Measurements from ENCODE around the gene PDXP.
"Not testable (repeated sequence)": the region's sequence is repeated elsewhere in the genome, so short reads cannot be mapped to it uniquely, and the experiment has no call there.

The PDXP gene, protein sequence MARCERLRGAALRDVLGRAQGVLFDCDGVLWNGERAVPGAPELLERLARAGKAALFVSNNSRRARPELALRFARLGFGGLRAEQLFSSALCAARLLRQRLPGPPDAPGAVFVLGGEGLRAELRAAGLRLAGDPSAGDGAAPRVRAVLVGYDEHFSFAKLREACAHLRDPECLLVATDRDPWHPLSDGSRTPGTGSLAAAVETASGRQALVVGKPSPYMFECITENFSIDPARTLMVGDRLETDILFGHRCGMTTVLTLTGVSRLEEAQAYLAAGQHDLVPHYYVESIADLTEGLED

GRCh38 chr22:37658133-37659065 is at the start of gene PDXP:
TSS of gene PDXP (plus strand) at chr22:37658723. CDS start at chr22:37658783, 60 bp downstream.
- DNase-seq (ENCODE audit: low read depth in 2 of 3, low spot score in 2 of 3): peak; percentile 96 to 97 (median 96)

GRCh38 chr22:37609240-37610152 is 49.0 kb upstream of the PDXP start:
- no peak for DNase-seq (ENCODE audit: low read depth in 2 of 3, low spot score in 2 of 3)

- DNase-seq (ENCODE audit: low read depth in 2 of 3, low spot score in 2 of 3): not testable (repeated sequence)
Observed at GRCh38 chr22:37610153-37610475, 48.4 kb upstream of the PDXP start.

DNA sequence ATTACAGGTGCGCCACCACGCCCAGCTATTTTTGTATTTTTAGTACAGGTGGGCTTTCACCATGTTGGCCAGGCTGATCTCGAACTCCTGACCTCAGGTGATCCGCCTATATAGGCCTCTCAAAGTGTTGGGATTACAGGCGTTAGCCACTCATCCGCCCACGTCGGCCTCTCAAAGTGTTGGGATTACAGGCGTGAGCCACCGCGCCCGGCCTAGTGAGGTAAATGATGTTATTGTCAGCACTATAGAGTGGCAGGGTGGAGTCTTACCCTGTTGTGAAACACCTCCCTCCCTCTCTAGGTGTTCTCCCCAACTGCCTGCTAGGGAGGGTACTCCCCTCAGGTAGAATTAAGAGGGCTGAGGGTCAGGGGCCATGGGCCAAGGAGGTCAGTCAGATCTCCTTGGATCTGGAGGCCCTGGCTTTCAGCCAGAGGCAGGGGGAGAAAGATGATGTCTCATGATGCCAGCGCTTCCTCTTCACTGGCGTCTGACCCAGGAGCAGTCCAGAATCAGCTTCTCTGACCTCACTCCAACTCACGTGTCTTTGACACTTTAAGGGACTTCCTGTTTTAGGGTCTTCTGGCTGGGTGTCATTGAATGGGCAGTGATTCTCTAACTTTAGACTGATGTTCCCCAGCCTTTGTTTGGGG is 47.9 kb upstream of the PDXP start:
- DNase-seq (ENCODE audit: low read depth in 2 of 3, low spot score in 2 of 3): no peak

DNA sequence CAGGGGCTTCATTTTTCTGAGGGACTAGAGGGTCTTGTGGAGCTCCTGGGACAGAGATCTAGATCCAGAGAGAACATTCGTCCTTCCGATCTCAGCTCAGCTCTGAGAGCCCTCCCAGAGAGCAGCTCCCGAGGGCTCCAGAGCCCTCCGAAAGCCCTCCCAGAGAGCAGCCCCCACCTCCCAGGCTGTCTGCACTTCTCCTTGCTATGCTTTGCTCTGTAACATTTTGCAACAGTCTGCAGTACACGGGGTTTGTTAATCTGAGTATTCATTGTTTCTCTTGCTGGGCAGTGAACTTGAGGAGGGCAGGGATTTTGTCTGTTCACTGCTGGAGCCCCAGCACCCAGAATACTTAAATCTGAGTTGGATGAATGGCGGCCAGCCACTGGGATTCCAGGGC is 47.3 kb upstream of the PDXP start:
- no peak for DNase-seq (ENCODE audit: low read depth in 2 of 3, low spot score in 2 of 3)

DNA sequence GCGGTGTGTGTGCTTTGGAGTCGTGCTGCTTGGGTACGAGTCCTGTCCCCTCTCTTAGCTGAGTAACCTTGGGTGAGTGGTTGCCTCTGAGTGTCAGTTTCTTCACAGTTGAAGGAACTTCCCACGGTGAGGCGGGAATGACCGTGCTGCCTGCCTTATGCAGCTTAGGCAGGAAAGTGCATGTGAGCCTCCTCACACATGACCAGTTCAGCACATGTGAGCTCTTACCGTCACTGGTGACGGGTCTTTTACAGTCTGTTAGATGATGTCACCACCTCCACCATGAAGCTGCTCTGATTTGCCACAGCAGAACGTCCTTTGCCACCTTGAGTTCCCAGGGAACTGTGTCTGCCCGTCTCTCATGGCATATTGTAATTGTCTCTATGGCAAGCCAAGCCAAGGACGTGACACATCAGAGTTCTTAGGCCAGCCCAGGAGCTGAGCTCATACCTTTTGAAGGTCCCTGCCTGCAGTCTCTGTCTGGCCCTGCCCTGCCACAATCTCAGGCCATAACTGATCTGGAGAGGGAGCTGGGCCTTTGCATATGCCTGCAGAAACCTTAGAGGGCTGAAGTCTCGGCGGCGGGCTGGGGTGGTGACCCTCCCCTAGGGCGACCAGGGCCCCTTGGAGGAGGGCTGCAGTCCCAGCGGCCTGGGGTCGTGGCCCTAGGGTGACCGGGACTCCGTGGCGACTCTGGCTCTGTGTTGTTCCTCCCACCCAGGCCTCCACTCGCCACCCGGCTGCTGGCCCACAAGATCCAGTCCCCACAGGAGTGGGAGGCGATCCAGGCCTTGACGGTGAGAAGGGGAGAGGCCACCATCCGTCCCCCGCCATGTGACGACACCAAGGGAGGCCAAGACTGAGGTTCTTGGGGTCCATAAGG is 42.1 kb upstream of the PDXP start:
- DNase-seq (ENCODE audit: low read depth in 2 of 3, low spot score in 2 of 3): no peak

- no peak for DNase-seq (ENCODE audit: low read depth in 2 of 3, low spot score in 2 of 3)
Observed at GRCh38 chr22:37617431-37617830, 41.1 kb upstream of the PDXP start.

GRCh38 chr22:37618072-37618656 is 40.4 kb upstream of the PDXP start:
- no peak for DNase-seq (ENCODE audit: low read depth in 2 of 3, low spot score in 2 of 3)

- no peak for DNase-seq (ENCODE audit: low read depth in 2 of 3, low spot score in 2 of 3)
Observed at GRCh38 chr22:37618674-37619073, 39.8 kb upstream of the PDXP start.

DNA sequence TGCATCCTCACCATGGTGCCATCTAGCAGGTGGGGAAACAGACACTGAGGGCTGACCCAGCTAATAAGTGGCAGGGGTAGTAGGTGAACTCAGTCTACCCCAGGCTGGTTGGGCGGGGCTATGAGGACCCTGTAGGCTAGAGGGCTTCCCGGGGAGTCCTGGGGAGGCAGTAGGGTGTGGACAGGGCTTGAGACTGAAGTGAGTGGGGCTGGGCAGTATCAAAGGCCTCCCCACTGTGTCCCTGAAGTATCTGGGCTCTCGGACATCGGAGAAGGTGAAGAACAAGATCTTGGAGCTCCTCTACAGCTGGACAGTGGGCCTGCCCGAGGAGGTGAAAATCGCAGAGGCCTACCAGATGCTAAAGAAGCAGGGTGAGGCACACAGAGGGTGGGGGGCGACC is 38.5 kb upstream of the PDXP start:
- no peak for DNase-seq (ENCODE audit: low read depth in 2 of 3, low spot score in 2 of 3)

DNA sequence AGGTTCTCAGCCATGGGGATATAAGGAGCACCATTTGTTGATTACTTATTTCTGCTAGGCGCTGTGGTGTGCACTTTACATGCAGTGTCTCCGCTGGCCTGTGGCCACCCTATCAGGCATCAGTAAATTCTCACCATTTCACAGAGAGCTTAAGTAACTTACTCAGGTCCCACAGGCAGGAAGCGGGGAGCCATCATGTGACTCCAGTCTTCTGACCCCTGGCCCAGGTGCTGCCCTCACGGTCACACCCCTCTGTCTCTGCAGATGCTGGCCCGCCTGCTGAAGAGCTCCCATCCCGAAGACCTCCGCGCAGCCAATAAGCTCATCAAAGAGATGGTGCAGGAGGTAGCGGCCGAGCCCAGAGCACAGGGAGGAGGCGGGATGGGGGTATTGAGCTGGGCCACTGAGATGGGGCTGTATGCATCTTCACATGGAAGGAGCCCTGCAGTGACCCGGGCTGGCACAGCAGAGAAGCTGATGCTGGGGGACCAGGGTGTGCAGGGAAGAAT is 37.1 kb upstream of the PDXP start:
- no peak for DNase-seq (ENCODE audit: low read depth in 2 of 3, low spot score in 2 of 3)

DNA sequence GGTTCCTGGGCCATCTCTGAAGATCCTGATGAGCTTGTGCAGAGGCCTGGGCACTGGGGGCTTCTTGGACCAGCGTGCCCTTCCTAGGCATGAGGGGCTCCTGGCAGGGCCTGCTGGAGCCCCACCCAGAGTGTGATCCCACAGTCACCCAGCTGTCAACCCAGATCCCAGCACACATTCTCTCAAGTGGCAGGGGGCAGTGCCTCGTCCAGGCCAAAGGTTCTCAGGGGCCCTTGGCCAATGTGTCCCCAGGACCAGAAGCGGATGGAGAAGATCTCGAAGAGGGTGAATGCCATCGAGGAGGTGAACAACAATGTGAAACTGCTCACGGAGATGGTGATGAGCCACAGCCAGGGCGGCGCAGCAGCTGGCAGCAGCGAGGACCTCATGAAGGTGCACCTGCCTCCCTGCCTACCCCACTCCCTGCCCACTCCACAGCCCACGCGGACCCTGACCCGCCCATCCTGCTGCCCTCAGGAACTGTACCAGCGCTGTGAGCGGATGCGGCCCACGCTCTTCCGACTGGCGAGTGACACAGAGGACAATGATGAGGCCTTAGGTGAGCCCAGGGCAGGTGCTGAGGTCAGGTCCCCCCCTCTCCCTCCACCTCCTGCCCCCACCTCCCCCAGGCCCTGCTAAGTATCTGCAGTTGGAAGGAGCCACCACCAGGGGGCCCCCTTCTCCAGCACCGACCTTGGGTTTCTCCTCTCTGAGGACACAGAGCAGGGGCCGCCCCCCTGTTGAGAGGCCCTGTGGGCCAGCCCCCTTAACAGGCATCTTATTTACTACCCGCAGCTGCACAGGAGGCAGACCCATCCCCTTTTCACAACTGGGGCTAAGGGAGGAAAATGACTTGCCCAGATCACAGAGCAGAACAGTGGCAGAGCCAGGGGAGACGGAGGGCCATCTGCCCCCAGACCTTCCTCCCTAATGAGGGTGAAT is 35.2 kb upstream of the PDXP start:
- peak in 1 of 3 experiments; percentile 79 for DNase-seq (ENCODE audit: low read depth in 2 of 3, low spot score in 2 of 3)

- DNase-seq (ENCODE audit: low read depth in 2 of 3, low spot score in 2 of 3): no peak
Observed at GRCh38 chr22:37624017-37624365, 34.5 kb upstream of the PDXP start.

- DNase-seq (ENCODE audit: low read depth in 2 of 3, low spot score in 2 of 3): no peak
Observed at GRCh38 chr22:37624876-37625275, 33.6 kb upstream of the PDXP start.

GRCh38 chr22:37625737-37626136 is 32.8 kb upstream of the PDXP start:
- no peak for DNase-seq (ENCODE audit: low read depth in 2 of 3, low spot score in 2 of 3)

GRCh38 chr22:37626144-37626543 is 32.4 kb upstream of the PDXP start:
- DNase-seq (ENCODE audit: low read depth in 2 of 3, low spot score in 2 of 3): no peak

GRCh38 chr22:37626556-37627075 is 31.9 kb upstream of the PDXP start:
- no peak for DNase-seq (ENCODE audit: low read depth in 2 of 3, low spot score in 2 of 3)

- no peak for DNase-seq (ENCODE audit: low read depth in 2 of 3, low spot score in 2 of 3)
Observed at GRCh38 chr22:37627121-37627520, 31.4 kb upstream of the PDXP start.

Data from activated CD8-positive, alpha-beta memory T cell treated with anti-CD3 and anti-CD28 coated beads for 48 hours (primary cell).